ENCODE results near the gene RNU6-9. TPM values are rescaled to one million over a fixed set of nuclear protein-coding genes. Genes with fewer than 3 reads are reported as not detected.

RNU6-9 gene
- total and polyA plus RNA-seq, 12 donors, result not detected

GRCh38 chr19:902093-902370, 8.7 kb downstream of the RNU6-9 start:
- no peak for DNase-seq
- H3K4me1 ChIP-seq, result peaks cover 0 to 1% (median 0%) of the 10 kb centered on the region in 9 donors
- 76 to 90% methylated on average over 7 of the region's 7 CpGs for WGBS, 2 donors
- peaks cover 0 to 47% (median 0%) of the 10 kb centered on the region in 9 donors for H3K36me3 ChIP-seq
- no peak overlapping the region for H3K27ac ChIP-seq
- no peak for TF ChIP-seq CTCF (IDR thresholded peaks at IDR 0.05)
- intact Hi-C loops (cut with DNase I), result no loop called here
- no peak overlapping the region for H3K4me3 ChIP-seq
- no peak for ATAC-seq
- H3K27me3 ChIP-seq, result no peaks in the 10 kb centered on the region
- H3K9me3 ChIP-seq, result no peaks in the 10 kb centered on the region

- Histone ChIP-seq H3K27me3 (no peaks in the 10 kb centered on the region), H3K4me1 (peaks cover 0 to 7% (median 0%) of the 10 kb centered on the region in 9 donors), H3K4me3 (no peak overlapping the region), H3K9me3 (no peaks in the 10 kb centered on the region), H3K36me3 (peaks cover 0 to 41% (median 0%) of the 10 kb centered on the region in 9 donors), H3K27ac (no peak overlapping the region)
- ATAC-seq (no peak), DNase-seq (no peak)
- intact Hi-C loops (cut with DNase I), result no loop called here
- WGBS, 2 donors, result 91 to 92% methylated on average over 14 of the region's 14 CpGs
- no peak for TF ChIP-seq CTCF (IDR thresholded peaks at IDR 0.05)
Observed at GRCh38 chr19:902446-903226, 9.4 kb downstream of the RNU6-9 start.

- TF ChIP-seq CTCF (IDR thresholded peaks at IDR 0.05), result no peak
- Histone ChIP-seq H3K4me1 (peaks cover 0 to 14% (median 0%) of the 10 kb centered on the region in 9 donors), H3K27ac (no peak overlapping the region), H3K36me3 (peaks cover 0 to 37% (median 0%) of the 10 kb centered on the region in 9 donors), H3K9me3 (no peaks in the 10 kb centered on the region), H3K27me3 (no peaks in the 10 kb centered on the region), H3K4me3 (no peak overlapping the region)
- 81 to 83% methylated on average over 32 of the region's 32 CpGs for WGBS, 2 donors
- intact Hi-C loops (cut with DNase I), result no loop called here
- DNase-seq (no peak), ATAC-seq (no peak)
Observed at GRCh38 chr19:903266-903797, 10.0 kb downstream of the RNU6-9 start.

GRCh38 chr19:904545-904944, 11.3 kb downstream of the RNU6-9 start:
- intact Hi-C loops (cut with DNase I), result no loop called here
- WGBS, 2 donors, result 94% methylated on average over 8 of the region's 8 CpGs
- DNase-seq, result no peak

More at GRCh38 chr19:904545-904944, 11.3 kb downstream of the RNU6-9 start:
- Histone ChIP-seq H3K27ac (no peak overlapping the region), H3K36me3 (peaks cover 0 to 25% (median 0%) of the 10 kb centered on the region in 9 donors), H3K27me3 (no peaks in the 10 kb centered on the region), H3K9me3 (no peaks in the 10 kb centered on the region), H3K4me3 (no peak overlapping the region), H3K4me1 (peaks cover 0 to 26% (median 0%) of the 10 kb centered on the region in 9 donors)
- TF ChIP-seq CTCF (IDR thresholded peaks at IDR 0.05), result no peak
- no peak for ATAC-seq

All from heart right ventricle (tissue), 16 donors.